ENCODE results near the gene RNF181. TPM values are rescaled to one million over a fixed set of nuclear protein-coding genes. Genes with fewer than 3 reads are reported as not detected.
A peak's percentile ranks its signal among the peaks of the same experiment; 100 is the strongest.

The RNF181 gene
- total RNA-seq, 1 experiment from 2014 or later, result 96.7 TPM

DNA sequence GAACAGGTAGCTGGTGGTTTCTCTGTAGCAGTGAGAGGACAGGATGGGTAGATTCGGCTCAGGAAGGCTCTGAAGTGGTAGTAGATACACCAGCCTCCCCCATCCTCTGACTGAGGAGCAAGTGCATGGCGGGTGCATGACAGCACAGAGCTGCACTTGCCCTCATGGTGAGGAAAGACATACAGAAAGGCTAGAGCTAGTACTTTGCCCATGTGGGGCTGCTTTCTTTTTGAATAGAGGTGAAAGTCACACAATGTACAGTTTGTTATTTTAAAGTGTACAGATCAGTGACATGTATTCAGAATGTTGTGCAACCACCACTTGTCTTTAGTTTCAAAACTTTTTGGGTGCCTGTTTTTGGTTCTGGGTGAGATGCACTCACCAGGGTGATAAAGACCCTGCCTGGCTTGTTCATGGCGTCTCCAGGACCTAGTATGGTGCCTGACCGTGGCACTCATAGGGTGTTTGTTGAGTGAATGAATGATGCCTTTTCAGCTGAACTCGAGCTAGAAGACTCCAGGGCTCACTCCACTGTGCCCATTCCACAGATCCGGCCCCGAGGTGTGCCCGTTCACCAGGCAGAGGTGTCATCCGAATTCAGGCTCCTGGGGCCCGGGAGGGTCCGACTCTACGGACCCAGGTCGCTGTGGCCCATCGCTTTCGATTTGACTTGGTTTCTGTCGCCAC lies 11.7 kb upstream of the RNF181 start:
- ChIA-PET CTCF (no interaction called here), POLR2A (ENCODE audit: unreplicated experiment) (no interaction called here)
- Histone ChIP-seq H3K79me2 (ENCODE audit: low read depth) (peaks cover 16% of the 10 kb centered on the region), H3F3A (ENCODE audit: insufficient read depth, low read depth) (peaks cover 23% of the 10 kb centered on the region), H4K20me1 (ENCODE audit: insufficient read depth) (no peaks in the 10 kb centered on the region), H3K27ac (no peak overlapping the region), H3K27me3 (ENCODE audit: insufficient read depth, low read depth) (no peaks in the 10 kb centered on the region), H3K36me3 (ENCODE audit: low read depth) (0 out of 2 replicates have a peak, but pooled peaks cover 7% of the 10 kb centered on the region), H3K4me2 (no peak overlapping the region), H3K9me3 (ENCODE audit: insufficient read depth, low read depth) (no peaks in the 10 kb centered on the region), H3K4me1 (replicated peaks; ENCODE audit: insufficient read depth) (peaks cover 28% of the 10 kb centered on the region), H2AFZ (no peak overlapping the region), H3K9me2 (ENCODE audit: insufficient read depth) (no peaks in the 10 kb centered on the region), H3K4me3 (no peak overlapping the region)
- no TSS peak for BruUV-seq (replicated peaks)
- DNase-seq, result no peak
- intact Hi-C loops (cut with micrococcal nuclease; ENCODE audit: unreplicated experiment), result no loop called here
- TF ChIP-seq, protein P1, sequence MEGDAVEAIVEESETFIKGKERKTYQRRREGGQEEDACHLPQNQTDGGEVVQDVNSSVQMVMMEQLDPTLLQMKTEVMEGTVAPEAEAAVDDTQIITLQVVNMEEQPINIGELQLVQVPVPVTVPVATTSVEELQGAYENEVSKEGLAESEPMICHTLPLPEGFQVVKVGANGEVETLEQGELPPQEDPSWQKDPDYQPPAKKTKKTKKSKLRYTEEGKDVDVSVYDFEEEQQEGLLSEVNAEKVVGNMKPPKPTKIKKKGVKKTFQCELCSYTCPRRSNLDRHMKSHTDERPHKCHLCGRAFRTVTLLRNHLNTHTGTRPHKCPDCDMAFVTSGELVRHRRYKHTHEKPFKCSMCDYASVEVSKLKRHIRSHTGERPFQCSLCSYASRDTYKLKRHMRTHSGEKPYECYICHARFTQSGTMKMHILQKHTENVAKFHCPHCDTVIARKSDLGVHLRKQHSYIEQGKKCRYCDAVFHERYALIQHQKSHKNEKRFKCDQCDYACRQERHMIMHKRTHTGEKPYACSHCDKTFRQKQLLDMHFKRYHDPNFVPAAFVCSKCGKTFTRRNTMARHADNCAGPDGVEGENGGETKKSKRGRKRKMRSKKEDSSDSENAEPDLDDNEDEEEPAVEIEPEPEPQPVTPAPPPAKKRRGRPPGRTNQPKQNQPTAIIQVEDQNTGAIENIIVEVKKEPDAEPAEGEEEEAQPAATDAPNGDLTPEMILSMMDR (conservative IDR thresholded peaks at IDR 0.05), result no peak
- no peak for TF ChIP-seq EZH2 (IDR thresholded peaks at IDR 0.05; ENCODE audit: low read depth)

GRCh38 chr2:85584354-85584856 lies 11.1 kb upstream of the RNF181 start, which contains the start of gene VAMP5:
Gene VAMP5 (plus strand): TSS chr2:85584431. CDS start chr2:85584491, 60 bp downstream.
- Histone ChIP-seq H3K9me2 (ENCODE audit: insufficient read depth) (no peaks in the 10 kb centered on the region), H3K79me2 (ENCODE audit: low read depth) (peaks cover 10% of the 10 kb centered on the region), H3K4me1 (replicated peaks; ENCODE audit: insufficient read depth) (peaks cover 22% of the 10 kb centered on the region), H2AFZ (no peak within 1 kb of the TSS), H3F3A (ENCODE audit: insufficient read depth, low read depth) (peaks cover 23% of the 10 kb centered on the region), H3K27me3 (ENCODE audit: insufficient read depth, low read depth) (no peaks in the 10 kb centered on the region), H3K4me3 (no peak within 1 kb of the TSS), H3K27ac (peak within 1 kb of the TSS; percentile 60), H4K20me1 (ENCODE audit: insufficient read depth) (no peaks in the 10 kb centered on the region), H3K36me3 (ENCODE audit: low read depth) (0 out of 2 replicates have a peak, but pooled peaks cover 7% of the 10 kb centered on the region), H3K4me2 (peak within 1 kb of the TSS; percentile 45), H3K9me3 (ENCODE audit: insufficient read depth, low read depth) (no peaks in the 10 kb centered on the region)
- CTCF ChIA-PET, result interaction anchor here (0.6 kb wide), 1 partner anchor 21 kb away, joined by 3 read pairs; no protein-coding TSS in a partner anchor
- TF ChIP-seq EZH2 (IDR thresholded peaks at IDR 0.05; ENCODE audit: low read depth), result no peak
- TF ChIP-seq, protein P1 (conservative IDR thresholded peaks at IDR 0.05), result no peak
- POLR2A ChIA-PET (ENCODE audit: unreplicated experiment), result no interaction called here
- intact Hi-C loops (cut with micrococcal nuclease; ENCODE audit: unreplicated experiment), result no loop called here
- DNase-seq, result no peak
- BruUV-seq (replicated peaks), result no TSS peak

- no peak overlapping the region for H3K4me3 ChIP-seq
- no TSS peak for BruUV-seq (replicated peaks)
- no peaks in the 10 kb centered on the region for H4K20me1 ChIP-seq (ENCODE audit: insufficient read depth)
- POLR2A ChIA-PET (ENCODE audit: unreplicated experiment), result interaction anchor here (0.6 kb wide), 2 partner anchors 29 to 235 kb away, joined by 3 to 4 read pairs; no protein-coding TSS in a partner anchor
- H3K27ac ChIP-seq, result peak overlapping the region; percentile 60
- TF ChIP-seq EZH2 (IDR thresholded peaks at IDR 0.05; ENCODE audit: low read depth), result no peak
- TF ChIP-seq, protein P1 (conservative IDR thresholded peaks at IDR 0.05), result no peak
- H3K9me3 ChIP-seq (ENCODE audit: insufficient read depth, low read depth), result no peaks in the 10 kb centered on the region
- CTCF ChIA-PET, result interaction anchor here (0.6 kb wide), 1 partner anchor 21 kb away, joined by 3 read pairs; no protein-coding TSS in a partner anchor
- H3K4me2 ChIP-seq, result peak overlapping the region; percentile 45
- intact Hi-C loops (cut with micrococcal nuclease; ENCODE audit: unreplicated experiment), result no loop called here
- no peaks in the 10 kb centered on the region for H3K27me3 ChIP-seq (ENCODE audit: insufficient read depth, low read depth)
- peak; percentile 67 to 89 for DNase-seq
- peaks cover 3% of the 10 kb centered on the region; the same call in 1 of the 2 replicates for H3K79me2 ChIP-seq (ENCODE audit: low read depth)
- no peak overlapping the region for H2AFZ ChIP-seq
- 0 out of 2 replicates have a peak, but pooled peaks cover 7% of the 10 kb centered on the region for H3K36me3 ChIP-seq (ENCODE audit: low read depth)
- H3F3A ChIP-seq (ENCODE audit: insufficient read depth, low read depth), result peaks cover 23% of the 10 kb centered on the region
- H3K9me2 ChIP-seq (ENCODE audit: insufficient read depth), result no peaks in the 10 kb centered on the region
- H3K4me1 ChIP-seq (replicated peaks; ENCODE audit: insufficient read depth), result peaks cover 20% of the 10 kb centered on the region
Measured at GRCh38 chr2:85584857-85585780, 10.4 kb upstream of the RNF181 start.
